ENCODE measurements around the gene MARVELD3.
"Not testable (repeated sequence)": the region's sequence is repeated elsewhere in the genome, so short reads cannot be mapped to it uniquely, and the experiment has no call there.

The MARVELD3 gene

DNA sequence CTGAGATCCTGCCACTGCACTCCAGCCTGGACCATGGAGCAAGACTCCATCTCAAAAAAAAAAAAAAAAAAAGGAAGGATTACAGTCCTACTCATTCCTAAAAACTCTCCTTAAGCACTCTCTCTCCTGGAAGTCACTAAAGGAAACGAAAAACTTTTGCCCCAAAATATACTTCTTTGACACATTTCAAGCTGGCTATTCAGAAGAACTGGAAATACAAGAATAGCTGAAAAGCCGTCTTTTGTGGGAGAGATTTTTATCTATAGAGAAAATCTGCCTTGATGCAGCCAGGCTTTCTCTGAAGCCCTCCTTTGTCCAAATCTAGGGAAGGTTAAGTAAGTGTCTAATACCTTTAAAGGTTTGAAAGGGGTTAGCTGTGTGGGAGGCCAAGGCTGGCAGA is 16.9 kb upstream of the MARVELD3 start:
- no peak for TF ChIP-seq ZNF274 (IDR thresholded peaks at IDR 0.05; ENCODE audit: low read depth, low read length)
- H3K4me3 ChIP-seq (ENCODE audit: low read length), result no peak overlapping the region

DNA sequence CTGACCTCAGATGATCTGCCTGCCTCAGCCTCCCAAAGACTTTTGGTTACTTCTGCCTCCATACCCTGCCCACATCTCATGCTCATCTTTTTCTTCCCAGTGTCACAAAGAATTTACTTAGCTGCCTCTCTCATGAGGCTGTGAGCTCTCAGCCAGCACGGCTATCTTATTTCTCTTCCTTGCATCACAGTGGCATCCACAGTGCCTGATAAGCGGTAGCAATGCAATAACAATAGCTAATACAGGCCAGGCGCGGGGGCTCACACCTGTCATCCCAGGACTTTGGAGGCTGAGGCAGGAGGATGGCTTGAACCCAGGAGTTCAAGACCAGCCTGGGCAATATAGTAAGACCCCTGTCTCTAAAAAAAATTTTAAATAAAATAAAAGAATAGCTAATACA is 15.5 kb upstream of the MARVELD3 start:
- TF ChIP-seq ZNF274 (IDR thresholded peaks at IDR 0.05; ENCODE audit: low read depth, low read length), result no peak
- no peak overlapping the region for H3K4me3 ChIP-seq (ENCODE audit: low read length)

DNA sequence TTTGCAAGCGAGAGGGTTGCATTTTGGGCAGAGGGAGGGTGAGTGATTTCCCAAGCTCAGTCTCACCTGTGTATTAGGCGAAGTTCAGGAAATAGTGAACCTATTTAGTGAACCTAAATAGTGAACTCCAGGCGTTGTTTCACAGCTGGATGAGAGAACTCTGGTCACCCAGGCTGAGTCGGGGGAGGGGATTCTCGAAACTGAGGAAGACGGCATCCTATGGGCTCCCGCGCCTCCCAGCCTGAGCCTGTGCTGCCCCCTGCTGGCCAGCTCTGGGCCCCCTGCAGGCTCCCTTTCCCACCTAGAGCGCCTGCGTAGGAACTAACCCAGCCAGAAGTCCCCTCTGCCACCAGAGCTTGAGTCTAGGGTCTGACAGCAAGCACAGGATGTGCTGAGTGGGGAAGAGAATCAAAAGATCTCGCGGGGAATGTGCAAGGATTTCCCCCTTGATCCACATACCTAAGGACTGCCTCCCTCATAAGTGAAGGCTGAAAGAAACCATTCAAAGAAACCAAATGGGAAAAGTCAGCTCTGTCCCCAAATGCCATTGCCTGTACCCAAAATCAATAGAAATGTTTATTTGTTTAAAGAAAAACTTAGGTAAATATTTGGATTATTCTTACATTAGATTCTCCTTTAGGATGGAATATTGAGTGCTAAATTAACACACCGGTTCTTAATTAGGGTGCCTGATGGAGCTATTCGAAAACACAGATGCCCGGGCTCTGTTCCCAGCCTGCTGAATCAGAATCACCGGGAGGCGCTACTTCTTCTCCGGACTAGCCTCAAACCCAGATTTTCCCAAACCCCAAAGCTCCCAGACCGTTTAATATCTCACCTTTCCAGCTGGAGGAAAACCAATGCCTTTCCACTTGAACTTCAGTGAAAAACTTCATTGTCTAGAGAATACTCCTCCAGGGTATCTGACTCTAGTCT is 14.8 kb upstream of the MARVELD3 start:
- no peak overlapping the region for H3K4me3 ChIP-seq (ENCODE audit: low read length)
- TF ChIP-seq ZNF274 (IDR thresholded peaks at IDR 0.05; ENCODE audit: low read depth, low read length), result no peak

DNA sequence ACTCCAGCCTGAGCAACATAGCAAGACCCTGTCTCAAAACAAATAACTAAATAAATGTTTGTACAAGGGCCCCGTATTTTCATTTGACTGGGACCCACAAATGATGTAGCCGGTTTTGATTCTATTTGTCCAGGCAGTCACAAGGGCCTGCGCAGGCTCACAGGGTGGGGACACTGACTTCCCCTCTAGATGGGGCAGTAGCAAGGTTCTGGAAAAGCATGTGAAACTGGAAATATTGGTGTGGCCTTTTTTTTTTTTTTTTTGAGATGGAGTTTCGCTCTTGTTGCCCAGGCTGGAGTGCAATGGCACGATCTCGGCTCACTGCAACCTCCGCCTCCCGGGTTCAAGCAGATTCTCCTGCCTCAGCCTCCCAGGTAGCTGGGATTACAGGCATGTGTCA is 11.0 kb upstream of the MARVELD3 start:
- H3K4me3 ChIP-seq (ENCODE audit: low read length), result not testable (repeated sequence)

DNA sequence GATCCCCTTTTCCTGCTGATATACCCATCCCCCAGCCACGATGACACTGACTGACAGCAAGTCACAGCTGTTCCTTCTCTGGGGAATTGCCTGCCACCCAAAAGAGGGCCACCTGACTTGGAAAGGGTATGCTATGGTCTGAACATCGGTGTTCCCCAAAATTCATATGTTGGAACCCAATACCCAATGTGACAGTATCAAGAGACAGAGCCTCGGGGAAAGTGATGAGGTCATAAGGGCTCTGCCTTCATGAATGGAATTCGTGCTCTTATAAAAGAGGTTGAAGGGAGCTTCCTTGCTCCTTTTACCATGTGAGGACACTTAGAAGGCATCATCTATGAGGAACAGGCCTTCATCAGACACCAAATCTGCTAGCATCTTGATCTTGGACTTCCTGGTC is 7.6 kb upstream of the MARVELD3 start:
- no peak for TF ChIP-seq ZNF274 (IDR thresholded peaks at IDR 0.05; ENCODE audit: low read depth, low read length)
- no peak overlapping the region for H3K4me3 ChIP-seq (ENCODE audit: low read length)

DNA sequence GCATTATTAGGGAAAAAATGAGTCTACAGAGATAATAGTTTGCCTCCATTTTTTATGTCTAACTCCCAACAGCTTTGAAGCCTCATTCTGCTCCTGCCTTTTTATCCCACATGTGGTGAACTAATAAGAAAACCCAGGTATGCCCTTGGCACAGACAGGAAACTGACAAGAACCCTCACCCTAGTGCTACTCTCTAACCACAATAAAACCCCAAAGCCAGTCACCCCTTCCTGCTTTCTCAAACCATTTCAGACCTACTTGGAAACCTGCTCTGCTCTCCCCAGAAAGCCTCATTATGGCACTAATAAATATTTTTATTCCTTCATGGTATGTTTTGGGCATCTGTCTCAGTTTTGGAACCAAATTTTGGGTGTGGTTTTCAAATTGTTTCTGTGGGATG is 3.9 kb upstream of the MARVELD3 start:
- no peak overlapping the region for H3K4me3 ChIP-seq (ENCODE audit: low read length)
- TF ChIP-seq ZNF274 (IDR thresholded peaks at IDR 0.05; ENCODE audit: low read depth, low read length), result no peak

DNA sequence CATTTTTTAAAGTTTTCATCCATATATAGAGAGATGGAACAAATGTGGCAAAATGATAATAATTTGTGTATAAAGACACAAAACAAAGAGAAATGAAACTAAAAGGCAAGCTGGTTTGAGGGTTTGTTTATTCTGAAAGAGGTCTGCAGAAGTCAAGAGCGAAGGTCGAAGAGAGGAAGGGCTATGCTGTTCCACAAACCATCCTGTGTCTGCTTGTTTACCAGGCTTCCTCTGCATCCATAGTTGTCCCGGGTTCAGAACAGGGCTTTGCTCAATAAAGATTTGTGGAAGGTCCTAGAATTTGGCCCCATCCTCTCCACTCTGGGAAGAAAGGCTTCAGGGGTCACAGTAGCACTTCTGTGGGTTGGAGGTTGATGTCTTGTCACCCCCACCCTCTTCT is 2.4 kb upstream of the MARVELD3 start:
- no peak for TF ChIP-seq ZNF274 (IDR thresholded peaks at IDR 0.05; ENCODE audit: low read depth, low read length)
- no peak overlapping the region for H3K4me3 ChIP-seq (ENCODE audit: low read length)

DNA sequence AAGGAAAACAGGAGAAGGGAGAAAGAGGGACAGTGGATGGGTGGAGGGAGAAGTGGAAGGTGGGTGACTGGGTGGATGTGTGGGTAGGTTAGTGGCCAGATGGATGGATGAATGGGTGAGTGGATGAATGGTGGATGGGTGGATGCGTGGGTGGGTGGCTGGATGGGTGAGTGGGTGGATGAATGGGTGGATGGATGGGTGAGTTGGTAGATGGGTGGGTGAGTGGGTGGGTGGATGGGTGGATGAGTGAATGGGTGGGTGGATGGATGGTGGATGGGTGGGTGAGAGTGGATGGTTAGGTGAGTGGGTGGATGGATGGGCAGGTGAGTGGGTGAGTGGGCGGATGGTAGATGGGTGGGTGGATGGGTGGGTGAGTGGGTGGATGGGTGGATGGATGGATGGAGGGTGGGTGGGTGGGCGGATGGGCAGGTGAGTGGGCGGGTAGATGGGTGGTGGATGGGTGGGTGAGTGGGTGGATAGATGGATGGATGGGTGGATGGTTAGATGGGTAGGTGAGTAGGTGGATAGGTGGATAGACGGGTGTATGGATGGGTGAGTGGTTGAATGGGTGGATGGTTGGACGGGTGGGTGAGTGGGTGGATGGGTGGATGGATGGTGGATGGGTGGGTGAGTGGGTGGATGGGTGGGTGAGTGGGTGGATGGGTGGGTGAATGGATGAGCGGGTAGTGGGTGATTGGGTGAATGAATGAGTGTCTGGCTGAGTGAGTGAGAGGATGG is 702 bp upstream of the MARVELD3 start:
- no peak for TF ChIP-seq ZNF274 (IDR thresholded peaks at IDR 0.05; ENCODE audit: low read depth, low read length)

DNA sequence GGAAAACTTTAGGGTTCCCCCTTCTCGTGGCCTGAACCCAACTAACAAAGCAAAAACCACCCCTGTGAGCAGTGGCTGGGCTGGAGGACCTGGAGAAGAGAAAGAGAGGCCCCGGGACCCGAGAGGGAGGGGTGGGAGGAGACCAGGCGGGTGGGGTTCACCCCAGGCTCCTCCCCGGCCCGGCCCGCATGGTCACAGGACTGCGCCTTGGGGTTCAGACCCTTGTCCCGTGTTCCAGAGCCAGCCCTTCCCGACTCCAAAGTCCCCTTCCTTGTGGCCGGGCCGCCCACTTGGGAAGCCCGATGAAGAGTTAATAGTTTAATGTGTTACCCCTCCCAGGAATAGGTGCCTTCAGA is 852 bp downstream of the MARVELD3 start:
- no peak for TF ChIP-seq ZNF274 (IDR thresholded peaks at IDR 0.05; ENCODE audit: low read depth, low read length)
- H3K4me3 ChIP-seq (ENCODE audit: low read length), result peak overlapping the region; percentile 44; the same call in 1 of the 2 replicates

More for the DNA sequence above, 702 bp upstream of the MARVELD3 start:
- no peak overlapping the region for H3K4me3 ChIP-seq (ENCODE audit: low read length)

DNA sequence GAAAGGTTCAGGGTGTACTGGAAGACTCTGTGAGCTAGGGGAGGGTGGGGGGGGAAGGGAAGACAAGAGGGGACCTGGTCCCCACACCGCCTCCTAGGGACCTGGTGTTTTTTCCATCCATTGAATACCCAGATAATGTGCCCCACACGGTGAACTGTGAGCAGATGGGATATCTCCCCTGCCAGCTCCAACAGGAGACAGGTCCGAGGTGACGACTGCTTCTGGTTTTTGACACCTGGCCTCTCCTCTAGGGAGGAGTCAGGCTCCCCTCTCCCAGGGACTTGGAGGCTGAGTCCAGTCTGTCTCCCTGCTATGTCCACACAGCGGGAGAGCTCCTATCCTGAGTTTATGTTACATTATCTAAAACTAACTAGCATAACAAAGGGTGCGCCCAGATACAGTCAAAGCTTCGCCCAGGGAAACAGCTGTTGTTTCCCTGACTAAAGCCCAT is 1.8 kb downstream of the MARVELD3 start:
- TF ChIP-seq ZNF274 (IDR thresholded peaks at IDR 0.05; ENCODE audit: low read depth, low read length), result no peak

DNA sequence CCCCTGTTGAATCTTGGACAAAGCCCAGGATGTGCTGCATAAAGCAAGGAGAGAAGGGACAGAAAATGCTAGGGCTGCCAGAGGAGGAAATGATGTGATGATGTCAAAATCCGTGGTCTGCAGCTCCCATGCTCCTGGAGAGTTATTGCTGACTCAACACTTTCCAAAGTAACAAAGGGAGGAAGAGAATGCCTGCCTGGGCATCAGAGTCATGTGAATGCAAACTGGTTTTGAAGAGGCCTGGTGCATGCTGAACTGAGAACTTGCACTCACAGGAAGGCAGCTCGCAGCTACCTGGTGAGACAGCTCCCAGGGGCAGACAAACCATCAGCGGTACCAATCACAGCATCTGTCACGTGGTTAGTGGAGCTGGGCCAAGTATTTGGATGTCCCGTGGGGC is 2.8 kb downstream of the MARVELD3 start:
- no peak for TF ChIP-seq ZNF274 (IDR thresholded peaks at IDR 0.05; ENCODE audit: low read depth, low read length)
- no peak overlapping the region for H3K4me3 ChIP-seq (ENCODE audit: low read length)

More for the DNA sequence above, 1.8 kb downstream of the MARVELD3 start:
- no peak overlapping the region for H3K4me3 ChIP-seq (ENCODE audit: low read length)

DNA sequence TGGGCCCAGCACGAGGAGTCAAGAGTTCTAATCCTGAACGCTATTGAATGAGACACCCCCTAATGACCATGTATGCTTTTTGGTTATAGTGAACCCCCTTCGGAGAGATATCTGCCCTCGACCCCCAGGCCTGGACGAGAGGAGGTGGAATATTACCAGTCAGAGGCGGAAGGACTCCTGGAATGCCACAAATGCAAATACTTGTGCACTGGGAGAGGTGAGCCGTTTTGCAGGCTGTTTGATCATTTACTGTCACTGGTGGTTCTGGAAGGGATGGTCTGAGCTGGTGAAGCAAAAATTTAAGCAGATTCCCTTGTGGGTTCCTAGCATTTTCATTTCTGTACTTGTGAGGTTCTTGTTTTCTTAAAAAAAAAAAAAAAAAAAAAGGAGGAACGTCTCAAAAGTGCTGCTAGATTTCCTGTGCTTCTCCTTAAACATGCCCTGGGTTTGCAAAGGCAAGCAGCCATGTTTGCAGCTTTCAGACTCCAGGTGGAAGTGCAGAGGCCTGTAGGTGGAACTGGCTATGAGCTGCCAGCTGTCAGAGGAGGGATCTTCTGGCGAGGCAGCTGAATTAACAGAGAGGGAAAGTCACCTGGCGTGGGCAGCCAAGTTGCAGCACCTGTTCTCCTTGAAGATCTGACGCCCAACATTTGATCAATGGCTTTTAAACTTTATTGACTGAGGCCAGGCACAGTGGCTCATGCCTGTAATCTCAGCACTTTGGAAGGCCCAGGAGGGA is 3.5 kb downstream of the MARVELD3 start:
- H3K4me3 ChIP-seq (ENCODE audit: low read length), result no peak overlapping the region
- TF ChIP-seq ZNF274 (IDR thresholded peaks at IDR 0.05; ENCODE audit: low read depth, low read length), result no peak

DNA sequence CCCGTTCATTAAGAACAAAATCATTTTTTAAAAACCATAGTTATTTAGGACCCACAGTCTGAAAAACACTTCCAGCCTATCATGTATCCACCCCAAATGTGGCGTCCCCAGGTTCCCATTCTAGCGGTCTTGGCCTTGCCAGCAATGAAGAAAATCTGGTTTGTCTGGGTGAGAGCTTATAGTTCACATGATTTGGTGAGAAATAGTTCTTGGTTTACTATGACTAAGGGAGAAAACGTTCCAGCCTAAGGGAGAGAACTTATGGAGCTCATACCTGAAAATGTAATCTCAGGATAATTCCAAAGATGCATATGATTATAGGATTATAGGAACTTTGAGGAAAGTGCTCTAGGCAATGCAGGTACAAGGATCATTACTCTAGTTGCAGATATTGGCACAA is 4.8 kb downstream of the MARVELD3 start:
- no peak overlapping the region for H3K4me3 ChIP-seq (ENCODE audit: low read length)
- no peak for TF ChIP-seq ZNF274 (IDR thresholded peaks at IDR 0.05; ENCODE audit: low read depth, low read length)

DNA sequence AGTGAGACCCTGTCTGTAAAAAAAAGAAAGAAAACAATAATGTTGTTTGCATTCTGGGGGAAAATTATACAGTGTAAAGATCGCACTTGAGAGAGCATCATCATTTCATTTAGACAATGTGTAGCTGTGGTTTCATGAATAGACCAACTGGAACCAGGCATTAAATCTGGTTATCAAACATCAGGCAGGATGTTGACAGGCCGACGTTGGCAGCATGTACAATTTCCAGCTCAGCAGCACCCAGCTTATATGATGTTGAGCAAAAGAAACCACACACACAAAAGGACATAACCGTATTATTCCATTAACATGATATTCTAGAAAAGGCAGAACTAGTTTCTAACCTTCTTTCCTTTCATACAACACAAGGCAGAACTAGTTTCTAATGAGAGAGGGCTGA is 5.8 kb downstream of the MARVELD3 start:
- no peak for TF ChIP-seq ZNF274 (IDR thresholded peaks at IDR 0.05; ENCODE audit: low read depth, low read length)
- H3K4me3 ChIP-seq (ENCODE audit: low read length), result no peak overlapping the region

All from GM08714 (cell line).